Mesendoderm (in vitro differentiated cells): Measurements from ENCODE around the gene FRRS1.

Source experiments
- DNase-seq: peaks from one replicate; pipeline ENCODE4 v3.0.0; 2013
- H2AK5ac ChIP-seq: 2 replicates; pipeline ENCODE4 v1.6.1; 2013; ENCODE audit warnings: low read length, inconsistent platforms
- H2BK120ac ChIP-seq: 2 replicates; pipeline ENCODE4 v1.6.1; 2013; ENCODE audit warnings: low read depth, mild to moderate bottlenecking, low read length, moderate library complexity, mixed read lengths
- H2BK15ac ChIP-seq: replicated peaks from 2 replicates; pipeline ENCODE4 v1.6.1; 2013; ENCODE audit warnings: low read depth, mild to moderate bottlenecking, moderate library complexity
- H2BK5ac ChIP-seq: 2 replicates; pipeline ENCODE4 v1.6.1; 2013; ENCODE audit warnings: low read length, inconsistent platforms
- H3K18ac ChIP-seq: 2 replicates; pipeline ENCODE4 v1.6.1; 2013; ENCODE audit warnings: mild to moderate bottlenecking, low read length, mixed read lengths
- H3K23ac ChIP-seq: one replicate; pipeline ENCODE4 v1.6.1; 2013; ENCODE audit warnings: low read length
- H3K27ac ChIP-seq: 2 replicates; pipeline ENCODE4 v1.5.1; 2013; ENCODE audit warnings: low read depth, mild to moderate bottlenecking, inconsistent platforms, low read length, moderate library complexity
- H3K27me3 ChIP-seq: 2 replicates; pipeline ENCODE4 v1.6.1; 2013; ENCODE audit warnings: low read length, control low read depth, mild to moderate bottlenecking, inconsistent platforms; ENCODE audit not compliant: insufficient read depth, poor library complexity
- H3K36me3 ChIP-seq: 2 replicates; pipeline ENCODE4 v1.6.1; 2013; ENCODE audit warnings: low read length, inconsistent platforms; ENCODE audit not compliant: control insufficient read depth, insufficient read depth
- H3K4ac ChIP-seq: one replicate; pipeline ENCODE4 v1.6.1; 2013; ENCODE audit warnings: low read depth, mild to moderate bottlenecking, low read length, moderate library complexity
- H3K4me1 ChIP-seq: 2 replicates; pipeline ENCODE4 v1.6.1; 2013; ENCODE audit warnings: low read depth, low read length, inconsistent platforms; ENCODE audit not compliant: control insufficient read depth
- H3K4me2 ChIP-seq: 2 replicates; pipeline ENCODE4 v1.6.1; 2013; ENCODE audit warnings: low read length
- H3K4me3 ChIP-seq: 2 replicates; pipeline ENCODE4 v1.5.1; 2013; ENCODE audit warnings: mild to moderate bottlenecking, low read length
- H3K56ac ChIP-seq: one replicate; pipeline ENCODE4 v1.6.1; 2013; ENCODE audit warnings: low read length
- H3K79me1 ChIP-seq: 2 replicates; pipeline ENCODE4 v1.6.1; 2013; ENCODE audit warnings: low read length, inconsistent platforms
- H3K79me2 ChIP-seq: 2 replicates; pipeline ENCODE4 v1.6.1; 2013; ENCODE audit warnings: mild to moderate bottlenecking, low read length; ENCODE audit not compliant: control insufficient read depth, insufficient read depth
- H3K9ac ChIP-seq: 2 replicates; pipeline ENCODE4 v1.6.1; 2013; ENCODE audit warnings: low read length, inconsistent platforms
- H4K5ac ChIP-seq: one replicate; pipeline ENCODE4 v1.6.1; 2013; ENCODE audit warnings: low read length
- H4K8ac ChIP-seq: one replicate; pipeline ENCODE4 v1.6.1; 2013; ENCODE audit warnings: low read depth, mild to moderate bottlenecking, control low read depth, low read length, moderate library complexity
- WGBS: extraction: QIAGEN DNeasy Blood & Tissue Kit; methylation state at CpG from one replicate; pipeline ENCODE4 v1.1.7; 2013; ENCODE audit warnings: low lambda C conversion rate, missing lambda C conversion rate; ENCODE audit not compliant: insufficient coverage; ENCODE audit errors: extremely low coverage; 5-methylcytosine and 5-hydroxymethylcytosine counted together

Gene FRRS1

DNA sequence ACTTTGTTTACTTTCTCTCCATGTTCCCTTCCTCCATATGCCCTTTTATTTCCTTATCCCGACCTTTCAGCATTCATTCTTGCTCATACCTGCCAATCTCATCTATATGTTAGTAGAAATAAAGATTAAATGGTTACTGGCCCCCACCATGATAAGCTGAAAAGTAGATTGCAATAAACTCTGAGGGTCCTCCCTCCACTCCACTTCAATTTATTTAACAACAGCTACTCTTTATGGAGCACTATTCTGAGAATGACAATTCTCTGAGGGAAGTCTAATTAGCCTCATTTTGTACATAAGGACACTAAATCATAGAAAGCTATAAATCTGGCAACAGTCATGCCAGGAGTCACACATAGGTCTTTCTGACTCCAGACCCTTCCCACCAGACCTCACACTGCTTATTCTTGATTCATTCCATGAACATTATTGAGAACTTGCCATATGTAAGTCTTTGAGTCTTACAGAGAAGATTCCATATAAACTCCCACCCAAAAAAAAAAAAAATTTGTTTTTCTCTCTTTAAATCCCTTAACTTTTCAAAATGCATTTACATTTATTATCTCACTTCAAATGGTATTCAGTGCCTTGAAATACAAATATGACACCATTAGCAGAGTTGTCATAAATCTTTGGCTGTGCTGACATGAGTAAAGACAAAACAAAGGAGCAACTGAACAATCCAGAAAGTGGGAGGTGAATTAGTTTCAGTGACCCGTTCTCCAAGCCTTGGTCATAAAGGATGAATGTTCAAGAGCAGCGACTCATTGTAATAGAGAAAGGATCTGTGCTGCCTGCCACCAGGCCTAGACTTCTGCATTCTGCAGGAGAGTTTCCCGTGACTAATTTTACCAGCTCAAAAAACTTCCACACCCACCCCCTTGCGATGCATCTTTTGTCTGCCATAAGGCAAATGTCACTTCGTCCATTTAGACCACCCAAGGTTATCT, 92.0 kb downstream of the FRRS1 start:
- WGBS: no CpG with 5 or more reads among the region's 6 CpGs
- Histone ChIP-seq H2BK15ac (no peak overlapping the region), H3K9ac (no peak overlapping the region), H2BK120ac (no peak overlapping the region), H3K27ac (no peak overlapping the region), H3K27me3 (no peaks in the 10 kb centered on the region), H3K56ac (no peak overlapping the region), H3K18ac (no peak overlapping the region), H3K4ac (no peak overlapping the region), H3K23ac (no peak overlapping the region), H3K4me1 (no peaks in the 10 kb centered on the region), H4K8ac (no peak overlapping the region), H3K36me3 (no peaks in the 10 kb centered on the region), H3K79me1 (no peaks in the 10 kb centered on the region), H3K4me2 (no peak overlapping the region), H2AK5ac (no peak overlapping the region), H3K79me2 (no peaks in the 10 kb centered on the region), H3K4me3 (no peak overlapping the region), H4K5ac (no peak overlapping the region), H2BK5ac (no peak overlapping the region)
- DNase-seq: no peak

DNA sequence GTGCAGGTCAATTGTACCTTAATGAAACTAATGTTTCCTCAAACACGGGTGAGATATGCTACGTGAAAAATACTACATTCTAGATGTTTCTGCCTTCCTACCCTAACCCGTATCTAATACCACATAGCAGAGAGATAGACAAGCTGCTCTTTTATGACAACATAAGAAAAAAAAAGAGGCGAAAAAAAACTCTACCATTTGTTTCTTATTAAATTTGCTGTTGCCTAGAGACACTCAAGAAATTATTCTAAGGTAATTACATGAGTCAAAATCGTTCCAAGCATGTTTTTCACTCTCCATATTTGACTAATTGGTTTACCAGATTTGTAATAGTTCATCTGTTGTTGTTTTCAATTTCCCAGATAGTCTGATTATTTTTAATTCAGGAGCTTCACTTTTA, 93.1 kb downstream of the FRRS1 start:
- H2BK5ac ChIP-seq: no peak overlapping the region
- H3K4me2 ChIP-seq: no peak overlapping the region
- H2BK15ac ChIP-seq: no peak overlapping the region
- H3K4me3 ChIP-seq: no peak overlapping the region
- H2BK120ac ChIP-seq: no peak overlapping the region
- no peaks in the 10 kb centered on the region for H3K79me2 ChIP-seq
- H3K18ac ChIP-seq: no peak overlapping the region
- no peaks in the 10 kb centered on the region for H3K4me1 ChIP-seq
- H3K27me3 ChIP-seq: no peaks in the 10 kb centered on the region
- H3K4ac ChIP-seq: no peak overlapping the region
- H3K9ac ChIP-seq: no peak overlapping the region
- WGBS: no CpG with 5 or more reads among the region's 5 CpGs
- no peak overlapping the region for H4K8ac ChIP-seq
- no peaks in the 10 kb centered on the region for H3K36me3 ChIP-seq
- no peaks in the 10 kb centered on the region for H3K79me1 ChIP-seq
- DNase-seq: no peak
- H2AK5ac ChIP-seq: no peak overlapping the region
- H4K5ac ChIP-seq: no peak overlapping the region
- H3K23ac ChIP-seq: no peak overlapping the region
- no peak overlapping the region for H3K56ac ChIP-seq
- no peak overlapping the region for H3K27ac ChIP-seq

DNA sequence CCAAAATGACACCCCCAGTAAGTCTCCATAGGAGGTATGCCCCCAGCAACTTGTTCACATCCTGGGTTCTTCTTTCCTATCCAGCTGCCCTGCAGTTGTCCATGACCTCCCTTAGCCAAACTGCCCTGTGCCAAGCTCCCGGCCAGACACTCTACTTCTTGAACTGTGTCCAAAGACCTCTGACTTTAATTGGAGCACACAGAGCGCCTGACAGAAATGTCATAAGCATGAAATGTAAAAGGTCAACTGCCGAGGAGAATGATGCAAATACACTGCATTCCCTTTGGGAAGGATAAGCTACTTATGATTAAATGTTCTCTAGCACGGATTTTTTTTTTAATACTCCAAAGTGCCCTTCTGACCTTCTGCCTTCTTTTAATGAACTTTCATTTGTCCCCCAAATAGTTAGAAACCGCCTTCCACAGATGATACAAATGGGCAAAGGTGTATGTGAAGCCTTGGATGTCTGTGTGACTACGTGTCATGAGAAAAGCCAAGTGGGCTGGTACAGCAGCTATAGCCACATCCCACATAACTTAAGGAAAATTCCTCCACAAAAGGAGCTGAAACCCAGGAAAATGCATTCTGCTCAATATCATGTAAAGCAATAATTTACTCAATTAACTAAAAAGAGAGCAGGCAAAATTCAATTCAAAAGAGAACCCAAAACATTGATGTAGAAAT, 93.8 kb downstream of the FRRS1 start:
- H4K8ac ChIP-seq: no peak overlapping the region
- no peak overlapping the region for H3K4me2 ChIP-seq
- no peak overlapping the region for H3K4me3 ChIP-seq
- no peaks in the 10 kb centered on the region for H3K36me3 ChIP-seq
- H3K23ac ChIP-seq: no peak overlapping the region
- H3K79me1 ChIP-seq: no peaks in the 10 kb centered on the region
- H2BK15ac ChIP-seq: no peak overlapping the region
- no peak overlapping the region for H3K9ac ChIP-seq
- H3K79me2 ChIP-seq: no peaks in the 10 kb centered on the region
- H3K27ac ChIP-seq: no peak overlapping the region
- no peak overlapping the region for H2BK5ac ChIP-seq
- no peak for DNase-seq
- no peak overlapping the region for H3K56ac ChIP-seq
- H3K18ac ChIP-seq: no peak overlapping the region
- H3K4me1 ChIP-seq: no peaks in the 10 kb centered on the region
- no peak overlapping the region for H4K5ac ChIP-seq
- H3K27me3 ChIP-seq: no peaks in the 10 kb centered on the region
- H2AK5ac ChIP-seq: no peak overlapping the region
- WGBS: no CpG with 5 or more reads among the region's 6 CpGs
- no peak overlapping the region for H3K4ac ChIP-seq
- no peak overlapping the region for H2BK120ac ChIP-seq

DNA sequence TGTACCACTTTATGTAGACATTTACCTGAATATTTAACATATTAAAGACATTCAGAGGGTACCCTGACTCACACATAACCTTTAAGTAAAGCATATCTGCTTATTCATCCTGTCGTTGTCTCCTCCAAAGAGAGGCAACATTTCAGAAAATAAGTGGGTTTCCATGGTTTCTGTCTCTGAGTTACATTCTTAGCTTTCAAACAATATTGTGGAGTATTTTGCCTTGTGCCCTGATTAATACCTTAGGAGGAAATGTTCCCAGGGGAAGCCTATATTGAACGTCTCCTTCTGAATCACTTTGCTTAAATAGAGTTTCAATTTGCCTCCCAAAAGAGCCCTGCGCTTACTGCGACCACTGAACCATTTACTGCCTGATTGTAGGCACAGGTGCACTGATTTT, 94.4 kb downstream of the FRRS1 start:
- H2BK15ac ChIP-seq: no peak overlapping the region
- no peak overlapping the region for H3K9ac ChIP-seq
- H3K27ac ChIP-seq: no peak overlapping the region
- WGBS: no CpG with 5 or more reads among the region's 4 CpGs
- no peak overlapping the region for H2AK5ac ChIP-seq
- no peak overlapping the region for H3K23ac ChIP-seq
- H3K79me2 ChIP-seq: no peaks in the 10 kb centered on the region
- no peak overlapping the region for H4K8ac ChIP-seq
- no peaks in the 10 kb centered on the region for H3K27me3 ChIP-seq
- H3K4ac ChIP-seq: no peak overlapping the region
- DNase-seq: no peak
- no peak overlapping the region for H2BK120ac ChIP-seq
- H3K56ac ChIP-seq: no peak overlapping the region
- H4K5ac ChIP-seq: no peak overlapping the region
- no peak overlapping the region for H3K4me2 ChIP-seq
- no peaks in the 10 kb centered on the region for H3K79me1 ChIP-seq
- no peak overlapping the region for H2BK5ac ChIP-seq
- no peaks in the 10 kb centered on the region for H3K4me1 ChIP-seq
- no peaks in the 10 kb centered on the region for H3K36me3 ChIP-seq
- H3K4me3 ChIP-seq: no peak overlapping the region
- no peak overlapping the region for H3K18ac ChIP-seq

DNA sequence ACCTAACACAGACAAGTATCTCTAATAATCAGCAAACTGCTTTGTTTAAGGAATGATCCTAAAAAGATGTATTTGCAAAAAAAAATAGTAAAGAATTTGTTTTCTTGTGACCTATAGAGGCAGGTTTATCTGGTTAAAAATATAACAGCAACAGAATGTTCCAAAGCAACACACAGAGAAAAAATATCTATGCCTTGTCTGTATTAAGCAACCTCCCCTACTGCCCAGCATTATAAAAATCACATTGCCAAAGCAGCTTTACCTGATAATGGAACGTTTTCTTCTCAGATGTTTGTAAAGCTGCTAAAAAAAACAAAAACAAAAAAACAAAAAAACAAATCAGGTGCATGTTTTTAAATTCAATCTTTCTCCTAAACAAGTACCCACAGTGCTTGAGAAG, 95.9 kb downstream of the FRRS1 start:
- no peak overlapping the region for H4K8ac ChIP-seq
- no peak overlapping the region for H3K9ac ChIP-seq
- H3K4me3 ChIP-seq: no peak overlapping the region
- H3K23ac ChIP-seq: no peak overlapping the region
- no peak overlapping the region for H3K4ac ChIP-seq
- no peak overlapping the region for H3K56ac ChIP-seq
- H3K79me2 ChIP-seq: no peaks in the 10 kb centered on the region
- DNase-seq: no peak
- H3K18ac ChIP-seq: no peak overlapping the region
- no peaks in the 10 kb centered on the region for H3K36me3 ChIP-seq
- H4K5ac ChIP-seq: no peak overlapping the region
- no peaks in the 10 kb centered on the region for H3K4me1 ChIP-seq
- no peak overlapping the region for H3K4me2 ChIP-seq
- H2BK15ac ChIP-seq: no peak overlapping the region
- H3K27ac ChIP-seq: no peak overlapping the region
- no peak overlapping the region for H2BK5ac ChIP-seq
- H2AK5ac ChIP-seq: no peak overlapping the region
- no peaks in the 10 kb centered on the region for H3K27me3 ChIP-seq
- WGBS: no CpG with 5 or more reads among the region's 1 CpG
- H3K79me1 ChIP-seq: no peaks in the 10 kb centered on the region
- no peak overlapping the region for H2BK120ac ChIP-seq
